Fibroblast of pulmonary artery (primary cell): ENCODE results near the gene RASGEF1C.

ENCODE experiments used
- DNase-seq: peaks from one replicate; pipeline ENCODE4 v3.0.0-alpha.2; 2010; ENCODE audit warnings: low read depth
- H3K4me3 ChIP-seq: replicated peaks from 2 replicates; pipeline ENCODE4 v1.5.1; 2011; ENCODE audit warnings: low read depth, mild to moderate bottlenecking, control low read depth, low read length, moderate library complexity
- TF ChIP-seq, protein P1 (sequence below): IDR thresholded peaks from 2 replicates; pipeline ENCODE4 v1.5.1; 2011; ENCODE audit warnings: mild to moderate bottlenecking, control low read depth, low read length, inconsistent platforms; ENCODE audit errors: missing control alignments

The RASGEF1C gene

DNA sequence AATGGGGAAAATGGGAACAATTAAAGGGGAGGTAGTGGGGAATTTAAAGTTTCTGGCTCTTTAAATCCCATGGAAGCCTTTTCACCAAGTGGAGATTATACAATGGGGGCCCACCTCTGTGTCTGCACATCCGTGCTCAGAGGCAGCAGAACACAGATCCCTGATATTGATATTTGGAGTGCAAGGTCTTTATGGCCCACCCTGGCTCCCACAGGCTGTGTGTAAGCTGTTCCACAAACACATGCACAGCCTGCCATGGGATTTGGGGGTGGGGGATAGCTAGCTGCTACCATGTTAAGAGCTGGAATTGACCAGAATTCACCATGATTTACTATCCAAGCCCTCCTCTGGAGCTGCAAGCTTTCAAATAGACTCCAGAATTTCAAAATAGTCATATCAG, 55.9 kb downstream of the RASGEF1C start:
- TF ChIP-seq, protein P1, sequence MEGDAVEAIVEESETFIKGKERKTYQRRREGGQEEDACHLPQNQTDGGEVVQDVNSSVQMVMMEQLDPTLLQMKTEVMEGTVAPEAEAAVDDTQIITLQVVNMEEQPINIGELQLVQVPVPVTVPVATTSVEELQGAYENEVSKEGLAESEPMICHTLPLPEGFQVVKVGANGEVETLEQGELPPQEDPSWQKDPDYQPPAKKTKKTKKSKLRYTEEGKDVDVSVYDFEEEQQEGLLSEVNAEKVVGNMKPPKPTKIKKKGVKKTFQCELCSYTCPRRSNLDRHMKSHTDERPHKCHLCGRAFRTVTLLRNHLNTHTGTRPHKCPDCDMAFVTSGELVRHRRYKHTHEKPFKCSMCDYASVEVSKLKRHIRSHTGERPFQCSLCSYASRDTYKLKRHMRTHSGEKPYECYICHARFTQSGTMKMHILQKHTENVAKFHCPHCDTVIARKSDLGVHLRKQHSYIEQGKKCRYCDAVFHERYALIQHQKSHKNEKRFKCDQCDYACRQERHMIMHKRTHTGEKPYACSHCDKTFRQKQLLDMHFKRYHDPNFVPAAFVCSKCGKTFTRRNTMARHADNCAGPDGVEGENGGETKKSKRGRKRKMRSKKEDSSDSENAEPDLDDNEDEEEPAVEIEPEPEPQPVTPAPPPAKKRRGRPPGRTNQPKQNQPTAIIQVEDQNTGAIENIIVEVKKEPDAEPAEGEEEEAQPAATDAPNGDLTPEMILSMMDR, result no peak
- DNase-seq, result no peak
- H3K4me3 ChIP-seq, result no peak overlapping the region

DNA sequence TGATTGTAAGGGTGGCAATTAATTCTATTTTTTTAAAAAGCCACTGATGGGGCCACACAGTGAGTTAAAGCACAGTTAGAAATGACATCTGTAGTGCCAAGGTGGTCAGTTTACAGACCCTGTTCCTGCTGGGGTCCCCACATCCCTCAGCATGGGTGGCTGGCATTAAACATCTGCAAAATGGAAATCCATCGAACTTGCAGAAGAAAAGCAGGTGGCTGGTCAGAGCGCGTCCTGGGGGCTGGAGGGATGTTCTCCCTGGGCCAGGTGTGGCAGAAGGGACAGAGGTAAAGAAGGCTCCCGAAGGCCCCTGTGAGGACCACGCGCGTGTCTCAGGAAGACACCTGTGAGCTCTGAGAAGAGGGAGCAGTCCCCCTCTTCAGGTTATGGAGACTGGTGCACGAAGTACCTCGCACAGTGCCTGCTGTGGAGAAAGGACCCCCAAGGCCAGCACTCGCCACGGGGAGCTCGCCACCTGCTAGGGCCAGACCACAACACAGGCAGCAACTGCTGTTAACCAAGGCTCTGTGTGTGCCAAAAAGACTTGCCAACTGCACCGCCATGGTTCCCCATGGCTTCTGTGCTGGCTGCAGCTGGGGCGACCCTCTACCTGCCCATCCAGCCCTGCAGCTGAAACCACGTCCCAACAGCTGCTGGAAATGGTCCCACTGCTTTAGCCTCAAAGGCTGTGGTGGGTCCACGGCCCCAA, 65.2 kb downstream of the RASGEF1C start:
- TF ChIP-seq, protein P1, result no peak
- no peak for DNase-seq
- no peak overlapping the region for H3K4me3 ChIP-seq

DNA sequence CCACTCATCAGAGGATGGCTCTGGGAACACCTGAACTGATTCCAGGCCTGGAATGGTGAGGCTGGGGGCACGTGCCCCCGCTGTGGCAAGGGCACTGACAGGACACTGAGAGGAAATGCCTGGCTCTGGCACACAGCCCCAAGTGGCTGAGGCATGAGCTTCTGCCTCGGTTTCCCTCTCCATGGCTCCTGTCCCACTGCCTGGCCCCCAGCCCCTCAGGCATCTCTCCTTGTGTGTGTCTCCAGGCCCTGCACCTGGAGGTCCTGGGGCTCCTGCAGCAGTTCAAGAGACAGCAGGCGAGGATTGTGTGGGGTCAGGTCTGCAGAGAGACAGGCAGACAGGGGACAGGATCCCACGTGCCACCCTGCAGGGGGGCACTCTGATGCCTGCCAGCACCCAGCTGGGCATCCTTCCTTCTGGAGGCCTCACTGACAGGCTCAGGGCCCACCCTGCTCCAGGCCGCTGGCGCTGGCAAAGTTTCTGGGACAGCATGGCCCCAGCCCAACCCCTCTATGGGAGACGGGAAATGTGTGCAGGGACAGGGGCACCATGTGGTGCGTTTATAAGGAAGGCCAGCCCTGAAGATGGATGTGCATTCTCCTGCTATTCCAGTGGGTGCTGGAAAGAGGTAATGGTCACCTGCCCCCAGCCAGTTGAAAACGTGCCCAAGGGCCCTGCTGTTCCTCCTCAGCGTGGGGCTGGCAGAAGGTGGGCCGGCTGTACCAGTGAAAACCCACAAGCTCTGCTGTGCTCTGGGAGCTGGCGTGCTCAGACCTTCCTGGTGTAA, 66.0 kb downstream of the RASGEF1C start:
- TF ChIP-seq, protein P1, result no peak
- H3K4me3 ChIP-seq, result no peak overlapping the region
- DNase-seq, result no peak

DNA sequence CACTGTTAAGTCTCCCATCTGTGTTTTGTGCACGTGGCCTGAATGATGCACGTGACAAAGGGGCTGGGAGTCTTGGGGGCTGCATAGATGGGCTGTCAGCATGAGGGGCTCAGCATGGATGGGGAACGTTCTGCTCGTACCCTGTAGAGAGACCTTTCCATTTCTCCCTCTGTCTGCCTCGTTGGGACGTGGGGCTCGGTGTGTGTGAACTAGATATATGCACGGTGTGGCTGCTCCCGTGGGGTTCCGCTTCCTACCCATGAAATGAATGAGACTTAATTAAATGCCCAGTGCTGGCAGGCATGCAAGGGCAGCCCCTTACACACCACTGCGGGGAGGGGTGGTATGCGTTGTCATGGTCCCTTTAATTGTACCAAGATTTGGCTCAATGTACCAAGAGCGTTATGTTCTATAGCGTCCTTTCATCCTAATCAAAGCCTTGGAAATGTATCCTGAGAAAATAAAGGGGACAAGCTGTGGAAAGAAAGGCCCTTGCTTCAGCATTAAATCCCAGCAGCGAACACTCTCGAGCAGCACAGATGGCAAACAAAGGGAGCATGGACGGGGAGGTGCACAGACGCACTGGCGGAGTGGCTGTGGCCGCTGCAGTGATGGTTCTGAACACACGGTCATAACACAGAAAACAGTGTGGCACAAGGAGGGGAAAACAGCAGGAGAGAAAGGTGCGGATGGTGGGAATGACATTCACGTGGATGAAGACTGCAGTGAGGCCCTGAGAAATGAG, 66.8 kb downstream of the RASGEF1C start:
- no peak for DNase-seq
- H3K4me3 ChIP-seq, result no peak overlapping the region
- TF ChIP-seq, protein P1, result no peak

DNA sequence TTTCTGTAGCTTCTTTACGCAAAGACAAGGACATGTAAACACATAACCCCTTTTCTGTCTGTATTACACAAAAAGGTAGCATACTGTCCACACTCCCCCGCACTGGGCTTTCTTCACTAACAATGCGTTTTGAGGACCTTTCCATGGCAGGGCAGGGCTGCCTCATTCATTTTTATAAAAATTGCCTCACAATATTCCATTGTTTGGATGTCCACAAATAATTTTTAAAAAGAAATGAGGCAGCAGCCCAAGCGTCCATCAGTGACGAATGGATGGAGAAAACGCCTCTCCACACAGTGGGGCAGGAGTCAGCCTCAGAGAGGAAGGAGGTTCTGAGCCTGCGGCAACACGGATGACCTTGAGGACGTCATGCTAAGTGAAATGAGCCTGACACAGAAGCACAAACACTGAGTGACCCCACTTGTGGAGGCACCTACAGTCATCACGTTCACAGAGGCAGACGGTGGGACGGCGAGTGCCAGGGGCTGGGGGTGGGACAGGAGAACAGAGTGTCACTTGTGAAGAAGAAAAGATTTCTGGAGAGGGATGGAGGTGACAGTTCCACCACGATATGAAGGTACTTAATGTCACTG, 67.8 kb downstream of the RASGEF1C start:
- H3K4me3 ChIP-seq, result no peak overlapping the region
- TF ChIP-seq, protein P1, result no peak
- DNase-seq, result no peak

DNA sequence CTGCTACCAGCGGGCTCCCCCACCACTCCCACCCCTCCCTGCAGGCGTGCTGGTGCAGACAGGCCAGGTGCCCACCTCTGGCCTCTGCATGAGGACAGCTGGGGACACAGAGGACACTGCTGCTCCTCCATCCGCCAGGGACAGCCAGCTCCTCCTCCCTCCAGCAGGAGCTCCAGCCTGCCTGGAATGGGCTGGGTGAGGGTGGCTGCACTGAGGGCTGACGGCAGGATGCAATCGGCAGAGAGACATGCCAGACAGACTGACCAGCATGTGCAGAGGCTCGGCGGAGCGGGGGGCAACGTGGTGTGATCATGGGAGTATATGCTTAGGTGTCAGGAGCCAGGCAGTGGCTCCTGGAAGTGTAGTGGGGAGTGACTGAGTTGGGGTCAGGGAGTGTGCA, 68.4 kb downstream of the RASGEF1C start:
- TF ChIP-seq, protein P1, result no peak
- H3K4me3 ChIP-seq, result no peak overlapping the region
- DNase-seq, result no peak
